Skin of body (tissue), 2 donors: ENCODE results near the gene OR5M11. TPM values are rescaled to one million over a fixed set of nuclear protein-coding genes. Genes with fewer than 3 reads are reported as not detected.
"Not testable (repeated sequence)": the region's sequence is repeated elsewhere in the genome, so short reads cannot be mapped to it uniquely, and the experiment has no call there.

ENCODE experiments used
- DNase-seq: peaks from one replicate; lab custom pipeline; 2025; lab: John Stamatoyannopoulos, UW
- total RNA-seq: library from RNA; depleted of rRNA; stranded (reverse); fragments of >200 nt; gene quantifications from one replicate; pipeline ENCODE4 v1.2.3, GENCODE V29; 2014

Gene OR5M11
- not detected for total RNA-seq

DNA sequence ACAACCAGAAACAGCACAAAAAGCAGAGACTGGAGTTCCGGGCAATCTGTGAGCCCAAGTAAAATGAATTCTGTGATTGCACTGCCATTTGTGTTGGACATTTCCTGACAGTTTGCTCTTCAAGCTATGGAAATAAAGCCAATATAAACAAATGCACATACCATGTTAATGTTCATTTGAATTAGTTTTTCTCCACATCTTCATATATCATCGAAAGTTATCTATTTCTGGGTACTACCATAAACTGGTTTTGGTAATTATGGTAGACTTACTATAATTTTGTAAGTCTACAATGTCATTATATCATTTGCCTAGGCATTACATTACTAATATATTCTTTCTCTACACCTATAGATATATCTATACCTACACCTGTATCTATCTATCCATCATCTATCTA, at the start of gene OR5M11:
Gene OR5M11 (minus strand): TSS at position 101 of the 400 bp plus-strand sequence. CDS start 0 bp downstream, at position 101.
- no peak for DNase-seq

DNA sequence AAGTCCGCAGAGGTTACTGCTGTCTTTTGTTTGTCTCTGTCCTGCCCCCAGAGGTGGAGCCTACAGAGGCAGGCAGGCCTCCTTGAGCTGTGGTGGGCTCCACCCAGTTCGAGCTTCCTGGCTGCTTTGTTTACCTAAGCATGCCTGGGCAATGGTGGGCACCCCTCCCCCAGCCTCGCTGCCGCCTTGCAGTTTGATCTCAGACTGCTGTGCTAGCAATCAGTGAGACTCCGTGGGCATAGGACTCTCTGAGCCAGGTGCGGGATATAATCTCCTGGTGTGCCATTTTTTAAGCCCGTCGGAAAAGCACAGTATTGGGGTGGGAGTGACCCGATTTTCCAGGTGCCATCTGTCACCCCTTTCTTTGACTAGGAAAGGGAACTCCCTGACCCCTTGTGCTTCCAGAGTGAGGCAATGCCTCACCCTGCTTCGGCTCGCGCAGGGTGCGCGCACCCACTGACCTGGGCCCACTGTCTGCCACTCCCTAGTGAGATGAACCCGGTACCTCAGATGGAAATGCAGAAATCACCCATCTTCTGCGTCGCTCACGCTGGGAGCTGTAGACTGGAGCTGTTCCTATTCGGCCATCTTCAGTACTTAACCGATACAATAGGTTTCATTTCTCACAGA, 49.1 kb upstream of the OR5M11 start:
- not testable (repeated sequence) for DNase-seq

- no peak for DNase-seq
These were observed 34.6 kb upstream of the OR5M11 start, which contains the start of gene OR5M10 for GRCh38 chr11:56577621-56578020. Gene OR5M10 (minus strand): TSS chr11:56577721. CDS start chr11:56577721, 0 bp downstream.

DNA sequence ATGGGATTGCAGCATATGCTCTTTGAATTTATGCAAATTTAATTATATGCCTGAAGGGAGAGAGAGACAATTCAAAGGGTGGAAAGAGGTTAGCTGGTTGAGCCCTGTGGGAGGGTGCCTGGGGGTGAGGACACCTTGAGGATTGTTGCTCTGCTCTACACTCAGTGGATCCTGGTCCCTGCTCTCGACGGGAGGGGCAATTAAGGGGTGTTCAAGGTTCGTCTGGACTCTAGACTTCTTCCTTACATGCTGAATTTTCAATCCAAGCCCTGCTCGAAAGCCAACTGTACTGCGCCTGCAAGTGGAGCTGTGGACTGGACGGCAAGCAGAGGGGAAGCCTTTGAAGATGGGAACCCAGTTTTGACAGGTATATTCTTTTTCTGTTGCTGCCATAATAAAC, 15.5 kb upstream of the OR5M11 start:
- no peak for DNase-seq

- not testable (repeated sequence) for DNase-seq
These were observed 11.6 kb upstream of the OR5M11 start for GRCh38 chr11:56554691-56555090.

GRCh38 chr11:56545531-56545930, 2.5 kb upstream of the OR5M11 start:
- DNase-seq = no peak

DNA sequence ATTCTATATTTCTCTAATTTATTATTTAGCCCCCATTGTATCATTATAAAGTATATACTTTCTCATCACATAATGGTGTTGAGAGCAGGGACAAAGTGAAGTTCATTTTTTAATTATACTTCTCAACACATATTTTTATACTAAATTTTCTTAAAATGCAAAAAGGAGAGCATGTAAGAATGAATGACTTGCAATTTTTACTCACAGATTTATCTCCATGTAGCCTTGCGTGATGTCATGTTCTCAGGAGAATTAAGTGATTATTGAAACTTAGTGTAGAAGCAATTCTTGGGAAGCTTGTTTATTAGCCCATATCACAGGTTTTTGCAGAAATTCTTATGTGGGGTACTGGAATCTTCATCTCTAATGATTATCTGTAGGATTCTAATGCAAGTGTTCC, 682 bp upstream of the OR5M11 start:
- no peak for DNase-seq

- no peak for DNase-seq
These were observed 9.9 kb downstream of the OR5M11 start for GRCh38 chr11:56533054-56533740.

DNA sequence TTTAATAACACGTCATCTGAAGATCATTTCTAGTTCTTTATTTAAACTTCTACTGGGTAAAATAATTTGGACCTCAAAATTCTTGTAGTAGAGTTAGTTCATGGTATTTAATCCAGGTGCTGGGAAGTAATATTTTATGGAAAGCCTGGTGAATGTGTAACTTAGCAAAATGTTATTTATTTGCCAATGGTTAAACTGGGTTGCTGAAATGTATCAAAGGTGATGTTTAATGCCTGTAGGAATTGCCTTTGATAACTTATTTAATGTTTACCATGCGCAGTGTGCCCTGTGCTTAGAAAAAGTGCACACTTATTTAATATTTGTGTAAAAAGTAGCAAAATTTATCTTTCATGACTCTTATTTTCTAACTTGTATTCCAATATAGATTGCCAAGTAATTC, 11.2 kb downstream of the OR5M11 start:
- no peak for DNase-seq

DNA sequence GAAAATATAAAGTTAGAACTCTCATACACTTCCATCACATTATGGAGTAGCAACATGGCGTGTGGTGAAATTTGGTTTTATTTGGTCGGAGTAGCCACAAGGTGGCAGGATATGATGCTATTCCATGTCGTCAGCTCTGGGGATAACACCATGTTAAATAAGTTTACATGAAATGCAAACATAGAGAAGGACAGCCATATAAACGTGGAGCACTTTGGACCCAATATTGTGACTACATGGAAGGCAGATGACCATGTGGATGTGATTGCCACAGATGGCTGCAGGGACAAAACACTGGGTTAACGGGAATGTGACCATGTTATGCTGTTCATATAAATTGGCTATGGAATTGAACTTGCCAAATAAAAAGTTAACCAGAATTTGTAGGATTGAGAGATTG, 21.0 kb downstream of the OR5M11 start:
- no peak for DNase-seq

DNA sequence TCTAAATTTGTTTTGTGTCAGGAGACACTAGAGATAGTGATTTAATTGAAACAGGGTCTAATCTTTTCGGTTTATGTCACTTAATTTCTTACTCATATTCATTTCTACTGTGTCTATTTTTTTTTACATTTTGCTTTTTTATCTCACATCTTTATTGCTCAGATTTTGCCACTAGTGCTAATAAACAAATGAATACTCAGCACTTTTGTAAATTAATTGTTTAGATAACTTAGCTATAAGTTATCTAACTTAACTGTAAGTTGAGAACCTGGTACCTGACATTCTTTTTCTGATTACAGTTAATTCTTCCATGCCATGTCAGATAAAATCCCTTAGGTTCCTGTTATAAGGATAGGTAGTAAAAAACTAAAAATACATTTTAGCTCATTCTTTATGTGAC, 29.8 kb downstream of the OR5M11 start:
- DNase-seq = no peak

GRCh38 chr11:56509439-56509838, 33.6 kb downstream of the OR5M11 start:
- no peak for DNase-seq

GRCh38 chr11:56497010-56497409, 46.0 kb downstream of the OR5M11 start:
- no peak for DNase-seq

- no peak for DNase-seq
These were observed 47.9 kb downstream of the OR5M11 start for GRCh38 chr11:56495117-56495516.

Other genes starting within 250 kb of the OR5M11 start
- not detected for gene OR8K3, start 228.1 kb downstream of the OR5M11 start, total RNA-seq
- gene OR8K1, start 197.2 kb downstream of the OR5M11 start, total RNA-seq = not detected
- gene OR8J1, start 189.0 kb downstream of the OR5M11 start, total RNA-seq = not detected
- gene OR8U1, start 167.6 kb downstream of the OR5M11 start, total RNA-seq = not detected
- gene OR5AL1, start 130.6 kb downstream of the OR5M11 start, total RNA-seq = not detected
- not detected for gene OR5M3, start 69.9 kb downstream of the OR5M11 start, total RNA-seq
- not detected for gene OR5M8, start 51.9 kb downstream of the OR5M11 start, total RNA-seq
- not detected for gene OR5M10, start 34.5 kb upstream of the OR5M11 start, total RNA-seq
- not detected for gene OR5M1, start 71.6 kb upstream of the OR5M11 start, total RNA-seq
- gene OR5AP2, start 99.2 kb upstream of the OR5M11 start, total RNA-seq = not detected
- gene OR5AR1, start 120.4 kb upstream of the OR5M11 start, total RNA-seq = not detected
- not detected for gene OR9G1, start 155.8 kb upstream of the OR5M11 start, total RNA-seq
- gene OR9G4, start 205.4 kb upstream of the OR5M11 start, total RNA-seq = not detected